OCI-LY7 (cell line): ENCODE results near the gene SLC10A7. TPM values are rescaled to one million over a fixed set of nuclear protein-coding genes. Genes with fewer than 3 reads are reported as not detected.

Experiments
- BruUV-seq: library from RNA; stranded (reverse); fragments of 400-500 nt; replicated peaks from 2 replicates; lab custom pipeline; 2021; lab: Mats Ljungman, UMichigan
- CTCF ChIA-PET: fragments of 300-600 bp; sonication (Branson Sonifier 250); formaldehyde crosslinking; loops from one replicate; lab custom pipeline; 2022; ENCODE audit warnings: antibody characterized with exemption; ENCODE audit not compliant: unreplicated experiment; lab: Charles Lee
- POLR2A ChIA-PET: fragments of 300-600 bp; sonication (Branson Sonifier 250); formaldehyde crosslinking; loops from one replicate; lab custom pipeline; 2022; ENCODE audit warnings: antibody characterized with exemption; lab: Charles Lee
- DNase-seq: peaks from one replicate; pipeline ENCODE4 v3.0.0-alpha.2; 2015; ENCODE audit warnings: low spot score
- H2AFZ ChIP-seq: fragments of 200-600 bp; sonication (generic), shearing (Covaris generic); 2 replicates; pipeline ENCODE4 v1.6.1; 2014; ENCODE audit warnings: mild to moderate bottlenecking, antibody characterized with exemption, low read length, moderate library complexity
- H3K27ac ChIP-seq: fragments of 200-600 bp; sonication (generic); 2 replicates; pipeline ENCODE4 v1.5.1; 2014; ENCODE audit warnings: mixed run types, low read depth, mild to moderate bottlenecking, moderate library complexity, low read length, inconsistent platforms; ENCODE audit not compliant: poor library complexity, severe bottlenecking
- H3K36me3 ChIP-seq: fragments of 200-600 bp; sonication (generic); 2 replicates; pipeline ENCODE4 v1.6.1; 2014; ENCODE audit warnings: mild to moderate bottlenecking, antibody characterized with exemption, low read length, moderate library complexity, mixed read lengths; ENCODE audit not compliant: insufficient read depth
- H3K4me1 ChIP-seq: fragments of 200-600 bp; sonication (generic); 2 replicates; pipeline ENCODE4 v1.5.1; 2014; ENCODE audit warnings: mild to moderate bottlenecking, low read length; ENCODE audit not compliant: insufficient read depth, poor library complexity, severe bottlenecking
- H3K4me2 ChIP-seq: fragments of 200-600 bp; sonication (generic); 2 replicates; pipeline ENCODE4 v1.6.1; 2014; ENCODE audit warnings: mild to moderate bottlenecking, low read length
- H3K4me3 ChIP-seq: fragments of 200-600 bp; sonication (generic); 2 replicates; pipeline ENCODE4 v1.5.1; 2014; ENCODE audit warnings: mild to moderate bottlenecking, low read depth, low read length; ENCODE audit not compliant: poor library complexity, severe bottlenecking
- H3K79me2 ChIP-seq: fragments of 200-600 bp; sonication (generic); 2 replicates; pipeline ENCODE4 v1.6.1; 2016; ENCODE audit warnings: low read depth, mild to moderate bottlenecking, low read length, moderate library complexity, mixed read lengths; ENCODE audit not compliant: insufficient read depth
- H3K9me2 ChIP-seq: fragments of 200-600 bp; sonication (generic); 2 replicates; pipeline ENCODE4 v1.6.1; 2016; ENCODE audit warnings: mild to moderate bottlenecking, low read length, mixed read lengths; ENCODE audit not compliant: insufficient read depth
- H3K9me3 ChIP-seq: fragments of 200-600 bp; sonication (generic); 2 replicates; pipeline ENCODE4 v1.6.1; 2014; ENCODE audit warnings: mild to moderate bottlenecking, mixed run types, low read length, mixed read lengths
- H4K20me1 ChIP-seq: fragments of 200-600 bp; sonication (generic); 2 replicates; pipeline ENCODE4 v1.6.1; 2014; ENCODE audit warnings: mild to moderate bottlenecking, antibody characterized with exemption, low read length, moderate library complexity, mixed read lengths; ENCODE audit not compliant: insufficient read depth
- EZH2phosphoT487 ChIP-seq: fragments of 200-600 bp; sonication (generic); IDR thresholded peaks from 2 replicates; pipeline ENCODE4 v1.6.1; 2018; ENCODE audit warnings: low read depth, borderline replicate concordance, mild to moderate bottlenecking, mixed run types, antibody characterized with exemption, low read length, moderate library complexity, mixed read lengths
- intact Hi-C: fragments of 100-400 bp; cut with micrococcal nuclease; formaldehyde crosslinking; loops from one replicate; pipeline ENCODE4 v1.10.0; 2022; ENCODE audit not compliant: unreplicated experiment
- total RNA-seq, 2 experiments: library from RNA; depleted of rRNA in 1 of 2; stranded (reverse); fragments of >200 nt in 1 of 2; shearing (Covaris generic) in 1 of 2; gene quantifications; 2 replicates each; pipeline ENCODE4 v1.2.3, GENCODE V29; 2014 to 2022
- TF ChIP-seq, protein P1 (sequence below): fragments of 200-600 bp; sonication (generic); conservative IDR thresholded peaks from 2 replicates; pipeline ENCODE4 v1.5.1; 2014; ENCODE audit warnings: mild to moderate bottlenecking, antibody characterized with exemption, low read length, moderate library complexity, mixed read lengths

The SLC10A7 gene
- total RNA-seq, 2 experiments from 2014 or later: 16.8 to 18.9 TPM

DNA sequence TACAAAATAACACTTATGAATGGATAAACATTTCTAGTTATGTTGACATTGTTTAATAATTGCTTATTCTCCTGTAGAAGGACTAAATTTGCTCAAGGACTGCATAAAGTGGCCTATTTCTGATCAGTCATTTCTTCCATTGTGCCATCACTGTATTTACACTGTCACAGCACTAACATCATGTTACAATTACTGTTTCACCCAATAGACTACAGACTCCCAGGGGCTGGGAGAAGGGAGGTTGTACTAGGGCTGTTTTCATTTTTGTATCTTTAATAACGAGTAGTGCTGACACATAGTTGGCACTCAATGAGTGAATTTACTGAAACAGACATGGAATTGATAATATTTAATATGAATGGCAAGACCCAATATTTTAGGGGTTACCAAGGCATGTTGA is 139.5 kb downstream of the SLC10A7 start:
- no peaks in the 10 kb centered on the region for H3K9me2 ChIP-seq
- no peak overlapping the region for H3K4me3 ChIP-seq
- no peaks in the 10 kb centered on the region for H3K9me3 ChIP-seq
- TF ChIP-seq, protein P1, sequence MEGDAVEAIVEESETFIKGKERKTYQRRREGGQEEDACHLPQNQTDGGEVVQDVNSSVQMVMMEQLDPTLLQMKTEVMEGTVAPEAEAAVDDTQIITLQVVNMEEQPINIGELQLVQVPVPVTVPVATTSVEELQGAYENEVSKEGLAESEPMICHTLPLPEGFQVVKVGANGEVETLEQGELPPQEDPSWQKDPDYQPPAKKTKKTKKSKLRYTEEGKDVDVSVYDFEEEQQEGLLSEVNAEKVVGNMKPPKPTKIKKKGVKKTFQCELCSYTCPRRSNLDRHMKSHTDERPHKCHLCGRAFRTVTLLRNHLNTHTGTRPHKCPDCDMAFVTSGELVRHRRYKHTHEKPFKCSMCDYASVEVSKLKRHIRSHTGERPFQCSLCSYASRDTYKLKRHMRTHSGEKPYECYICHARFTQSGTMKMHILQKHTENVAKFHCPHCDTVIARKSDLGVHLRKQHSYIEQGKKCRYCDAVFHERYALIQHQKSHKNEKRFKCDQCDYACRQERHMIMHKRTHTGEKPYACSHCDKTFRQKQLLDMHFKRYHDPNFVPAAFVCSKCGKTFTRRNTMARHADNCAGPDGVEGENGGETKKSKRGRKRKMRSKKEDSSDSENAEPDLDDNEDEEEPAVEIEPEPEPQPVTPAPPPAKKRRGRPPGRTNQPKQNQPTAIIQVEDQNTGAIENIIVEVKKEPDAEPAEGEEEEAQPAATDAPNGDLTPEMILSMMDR: no peak
- TF ChIP-seq EZH2phosphoT487: no peak
- H3K27ac ChIP-seq: no peak overlapping the region
- no peak overlapping the region for H3K4me2 ChIP-seq
- no peaks in the 10 kb centered on the region for H3K4me1 ChIP-seq
- H3K79me2 ChIP-seq: no peaks in the 10 kb centered on the region
- H4K20me1 ChIP-seq: no peaks in the 10 kb centered on the region
- ChIA-PET POLR2A (interaction anchor here (1.0 kb wide), 1 partner anchor 12 kb away, joined by 4 read pairs; no protein-coding TSS in a partner anchor), CTCF (no interaction called here)
- no peak for DNase-seq
- H3K36me3 ChIP-seq: no peaks in the 10 kb centered on the region
- no peak overlapping the region for H2AFZ ChIP-seq
- intact Hi-C loops: no loop called here
- BruUV-seq: no TSS peak

GRCh38 chr4:146381263-146381872 is 140.4 kb downstream of the SLC10A7 start:
- no peaks in the 10 kb centered on the region for H3K36me3 ChIP-seq
- no peaks in the 10 kb centered on the region for H3K9me2 ChIP-seq
- ChIA-PET POLR2A (interaction anchor here (0.5 kb wide), 1 partner anchor 1806 kb away, joined by 3 read pairs; no protein-coding TSS in a partner anchor), CTCF (no interaction called here)
- H3K4me3 ChIP-seq: no peak overlapping the region
- intact Hi-C loops: no loop called here
- no peaks in the 10 kb centered on the region for H3K9me3 ChIP-seq
- H3K4me1 ChIP-seq: no peaks in the 10 kb centered on the region
- H3K4me2 ChIP-seq: no peak overlapping the region
- H3K79me2 ChIP-seq: no peaks in the 10 kb centered on the region
- no peaks in the 10 kb centered on the region for H4K20me1 ChIP-seq
- H2AFZ ChIP-seq: no peak overlapping the region
- no TSS peak for BruUV-seq
- DNase-seq: no peak
- no peak overlapping the region for H3K27ac ChIP-seq
- no peak for TF ChIP-seq EZH2phosphoT487
- TF ChIP-seq, protein P1: no peak

DNA sequence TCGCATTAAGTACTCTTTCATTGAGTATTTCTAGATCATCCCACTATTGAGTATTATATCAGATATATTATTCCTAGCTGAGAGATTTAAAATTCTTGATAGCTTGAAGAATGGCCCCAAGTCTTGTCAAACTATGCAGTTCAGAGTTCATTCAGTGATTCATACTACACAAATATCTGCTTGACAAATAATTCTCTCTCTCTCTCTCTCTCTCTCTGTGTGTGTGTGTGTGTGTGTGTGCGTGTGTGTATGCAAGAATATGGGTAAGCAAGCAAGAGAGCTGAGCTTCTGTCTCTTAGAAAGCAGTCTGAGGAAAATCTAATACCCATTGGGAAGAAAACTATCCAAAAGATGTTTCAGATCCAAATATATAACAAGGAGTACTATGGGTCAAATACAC is 142.0 kb downstream of the SLC10A7 start:
- TF ChIP-seq EZH2phosphoT487: no peak
- TF ChIP-seq, protein P1: no peak
- CTCF ChIA-PET: no interaction called here
- no TSS peak for BruUV-seq
- Histone ChIP-seq H3K9me2 (no peaks in the 10 kb centered on the region), H3K9me3 (no peaks in the 10 kb centered on the region), H3K36me3 (no peaks in the 10 kb centered on the region), H3K4me3 (no peak overlapping the region), H3K79me2 (no peaks in the 10 kb centered on the region), H4K20me1 (no peaks in the 10 kb centered on the region), H3K4me2 (no peak overlapping the region), H3K4me1 (no peaks in the 10 kb centered on the region), H2AFZ (no peak overlapping the region), H3K27ac (no peak overlapping the region)
- intact Hi-C loops: no loop called here
- DNase-seq: no peak
- POLR2A ChIA-PET: interaction anchor here (0.6 kb wide), 1 partner anchor 167 kb away, joined by 3 read pairs; no protein-coding TSS in a partner anchor
